Left renal pelvis (tissue), 4 donors: ENCODE data around the gene NXNL2. TPM values are rescaled to one million over a fixed set of nuclear protein-coding genes. Genes with fewer than 3 reads are reported as not detected.

ENCODE experiments used
- DNase-seq, 4 donors: peaks; one replicate each; pipeline ENCODE4 v3.0.0-alpha.2; 2013; ENCODE audit warnings: low read depth in 4 of 4, low spot score in 3 of 4
- polyA plus RNA-seq, 4 donors: library from polyadenylated mRNA; unstranded; fragments of 120-200 nt; gene quantifications; one replicate each; pipeline ENCODE4 v1.2.1, GENCODE V29; 2013; ENCODE audit not compliant: insufficient read length in 4 of 4

NXNL2 gene
- polyA plus RNA-seq, 4 donors, result 1.5 to 4.2 (median 3.0) TPM

DNA sequence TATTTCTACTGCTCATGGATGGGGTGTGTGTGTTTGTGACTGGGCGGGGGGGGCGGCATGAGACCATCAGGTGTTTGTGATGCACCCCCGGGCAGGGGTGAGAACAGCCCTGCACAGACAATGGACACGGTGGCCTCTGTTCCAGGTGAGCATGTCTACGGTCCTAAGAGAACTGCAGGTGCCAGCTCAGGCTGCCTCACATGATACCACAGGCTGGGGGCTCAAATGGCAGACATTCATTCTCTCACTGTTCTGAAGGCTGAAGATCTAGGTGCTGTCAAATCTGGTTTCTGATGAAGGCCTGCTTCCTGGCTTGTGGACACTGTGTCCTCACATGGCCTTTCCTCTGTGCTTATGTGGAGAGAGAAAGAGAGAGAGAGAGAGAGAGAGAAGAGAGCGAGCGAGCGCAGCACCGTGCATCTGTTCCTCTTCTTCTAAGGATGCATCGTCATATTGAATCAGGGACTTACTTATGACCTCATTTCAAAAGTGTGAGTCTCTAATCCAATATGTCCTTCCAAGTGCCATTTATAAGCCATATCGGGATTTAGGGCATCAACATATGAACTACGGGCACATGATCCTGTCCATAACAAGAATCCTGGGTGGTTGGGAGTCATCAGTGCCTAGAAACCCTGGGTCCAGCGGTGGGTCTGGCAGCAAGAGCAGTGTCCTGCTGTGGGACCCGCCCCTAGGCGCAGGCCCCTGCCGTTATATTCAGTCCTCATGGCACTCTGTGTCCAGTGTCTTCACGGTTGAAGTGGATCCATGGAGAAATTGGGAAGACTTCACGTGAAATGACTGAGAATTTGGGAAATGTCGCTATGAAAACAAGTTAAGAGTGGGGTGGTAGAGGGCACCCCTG, 42.5 kb downstream of the NXNL2 start:
- no peak for DNase-seq

DNA sequence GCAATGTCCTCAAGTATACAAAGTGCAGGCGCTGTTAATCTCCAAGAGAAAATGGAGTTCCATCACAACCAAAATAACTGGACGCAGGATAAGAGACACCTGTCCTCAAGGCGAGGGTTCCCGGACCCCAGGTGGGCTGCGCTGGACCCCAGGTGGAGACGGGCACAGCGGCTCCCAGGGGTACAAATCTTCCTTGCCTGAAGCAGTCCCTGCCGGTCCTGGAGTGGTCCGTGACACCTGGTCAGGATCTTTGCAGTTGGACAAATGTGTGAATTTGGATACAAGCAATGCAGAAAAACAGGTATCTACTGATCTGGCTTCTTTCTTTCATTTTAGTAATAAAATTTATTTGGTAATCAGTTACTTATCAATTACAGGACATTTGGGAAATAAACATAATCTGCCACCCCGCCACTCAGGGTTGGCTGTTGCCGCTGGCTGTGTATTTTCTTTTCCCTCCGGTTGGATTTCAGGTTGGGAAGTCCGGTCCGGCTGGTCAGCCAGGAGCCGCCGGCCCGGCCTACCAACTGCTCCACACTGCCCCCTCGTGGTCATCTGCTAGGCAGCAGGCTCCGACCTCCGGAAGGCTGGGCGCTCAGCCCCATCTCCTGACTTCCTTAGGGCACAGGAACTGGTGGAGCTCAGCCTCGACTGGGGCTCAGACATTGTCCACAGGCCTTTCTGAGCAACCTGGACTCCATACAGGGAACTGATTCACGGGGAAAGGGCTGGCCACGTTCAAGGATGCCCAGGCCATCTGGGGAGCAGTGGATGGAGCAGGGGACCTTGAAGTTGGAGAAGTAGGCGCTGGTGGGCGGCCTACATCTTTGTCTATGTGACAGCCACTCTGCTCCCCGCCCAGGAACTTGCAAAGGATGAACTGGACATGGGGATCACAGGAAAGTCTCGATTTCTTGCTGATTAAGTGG, 43.4 kb downstream of the NXNL2 start:
- DNase-seq, result peak; percentile 52 to 55 (median 54)

DNA sequence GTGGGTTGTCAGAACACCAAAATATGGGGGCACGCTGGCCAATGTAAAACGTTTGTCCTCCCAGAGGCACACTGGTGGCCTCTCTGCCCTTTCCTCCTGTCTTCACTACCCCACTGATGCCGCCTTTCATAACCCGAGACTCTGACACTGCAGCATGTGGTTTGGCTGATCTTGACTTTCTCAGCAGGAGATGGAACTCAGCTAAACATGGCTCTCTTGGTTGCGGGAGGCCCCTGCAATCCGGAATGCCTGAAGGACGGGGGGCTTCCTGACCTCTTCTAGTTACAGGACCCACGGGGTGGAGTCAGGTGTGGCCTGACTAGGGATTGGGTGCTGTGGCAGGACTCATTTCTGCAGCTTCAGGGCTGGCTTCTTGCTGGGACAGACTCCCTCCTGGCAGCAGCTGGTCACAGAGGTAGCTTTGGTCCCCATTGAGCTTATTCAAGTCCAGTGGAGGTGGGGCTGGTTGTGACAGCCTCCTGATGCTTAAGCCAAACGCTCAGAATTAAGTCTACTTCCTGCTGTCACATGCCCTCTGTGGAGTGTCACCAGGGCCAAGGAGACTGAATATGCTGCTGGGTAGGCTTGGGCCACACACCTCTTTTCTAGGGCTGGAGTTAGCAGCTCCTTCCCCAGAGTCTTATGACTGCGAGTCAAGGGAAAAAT, 44.2 kb downstream of the NXNL2 start:
- no peak for DNase-seq

DNA sequence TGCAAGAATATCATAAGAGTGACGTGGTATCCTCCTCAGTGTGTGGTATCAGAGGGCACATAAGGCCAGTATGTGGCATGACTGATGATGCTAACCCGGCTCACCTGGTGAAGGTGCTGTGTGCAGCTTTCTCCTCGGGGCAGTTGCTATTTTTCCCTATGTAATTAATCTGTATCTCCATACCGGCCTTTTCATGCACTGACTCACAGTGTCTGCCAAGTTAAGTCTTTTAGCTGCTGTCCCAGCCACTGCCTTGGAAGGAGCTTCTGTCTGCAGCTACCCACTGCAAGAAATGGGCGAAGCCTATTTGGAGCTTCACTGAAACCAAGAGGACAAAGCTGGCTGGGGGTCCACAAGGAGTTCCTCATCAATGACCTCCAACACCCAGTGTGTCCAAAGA, 46.0 kb downstream of the NXNL2 start:
- no peak for DNase-seq

DNA sequence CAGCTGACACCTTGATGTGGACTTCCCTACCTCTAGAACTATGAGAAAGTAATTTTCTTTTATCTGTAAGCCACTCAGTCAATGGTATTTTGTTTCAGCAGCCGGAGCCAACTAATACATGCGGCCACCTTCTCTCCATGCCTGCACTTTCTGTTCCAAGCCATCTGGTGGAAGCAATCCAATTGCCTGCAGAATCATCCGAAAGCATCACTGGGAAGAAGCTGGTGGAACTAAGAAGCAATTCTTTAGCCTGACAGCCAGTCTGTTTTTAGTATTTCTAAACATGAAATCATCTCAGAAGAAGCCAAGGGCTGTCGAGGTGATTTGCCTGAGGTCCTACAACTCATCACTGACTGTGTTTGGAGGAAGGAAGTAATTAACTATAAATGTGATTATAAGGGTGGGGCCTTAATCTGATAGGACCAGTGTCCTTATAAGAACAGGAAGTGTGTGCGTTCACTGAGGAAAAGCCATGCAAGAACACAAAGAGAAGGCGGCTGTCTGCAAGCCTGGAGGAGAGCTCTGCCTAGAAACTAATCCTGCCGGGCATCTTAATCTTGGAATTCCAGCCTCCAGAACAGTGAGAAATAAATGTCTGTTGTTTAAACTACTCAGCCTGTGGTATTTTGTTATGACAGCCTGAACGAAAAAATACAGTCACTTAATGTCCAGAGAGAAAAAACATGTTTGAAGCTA, 49.1 kb downstream of the NXNL2 start:
- no peak for DNase-seq

DNA sequence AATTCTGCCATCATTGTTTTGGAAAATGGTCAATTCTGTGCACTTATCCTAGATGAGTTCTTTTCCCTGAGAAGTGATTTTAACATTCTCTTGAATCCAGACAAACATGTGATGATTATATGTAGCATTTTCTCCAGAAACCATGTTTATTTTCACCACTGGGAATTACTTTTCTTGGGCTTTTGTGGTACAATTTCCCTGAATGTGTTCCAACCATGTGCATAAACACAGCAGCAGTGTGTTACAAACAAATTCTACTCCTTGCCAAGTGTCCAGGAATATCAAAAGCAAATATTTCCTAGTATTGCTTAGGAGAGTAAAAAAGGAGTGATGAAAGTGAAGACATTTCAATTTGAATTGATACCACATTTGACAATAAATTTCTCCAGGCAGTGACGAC, 50.4 kb downstream of the NXNL2 start:
- no peak for DNase-seq

DNA sequence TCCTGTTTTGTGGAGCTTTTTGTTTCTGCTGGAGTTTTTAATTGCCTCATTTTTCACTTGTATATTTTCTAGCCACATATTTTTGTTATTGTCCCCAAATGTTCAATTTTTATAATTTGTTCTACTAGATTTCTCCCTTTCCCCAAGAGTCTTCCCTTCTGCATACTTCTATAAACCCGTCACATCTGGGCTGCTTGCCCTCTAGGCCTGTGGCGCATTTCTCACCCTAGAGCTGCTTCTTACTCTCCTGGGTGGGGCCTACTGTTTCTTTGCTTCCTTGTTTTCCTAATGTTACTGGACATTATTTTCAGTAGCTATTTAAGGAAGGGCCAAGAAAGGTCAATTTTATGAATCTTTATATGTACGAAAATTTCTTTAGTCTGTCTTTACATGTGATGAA, 51.5 kb downstream of the NXNL2 start:
- DNase-seq, result no peak

DNA sequence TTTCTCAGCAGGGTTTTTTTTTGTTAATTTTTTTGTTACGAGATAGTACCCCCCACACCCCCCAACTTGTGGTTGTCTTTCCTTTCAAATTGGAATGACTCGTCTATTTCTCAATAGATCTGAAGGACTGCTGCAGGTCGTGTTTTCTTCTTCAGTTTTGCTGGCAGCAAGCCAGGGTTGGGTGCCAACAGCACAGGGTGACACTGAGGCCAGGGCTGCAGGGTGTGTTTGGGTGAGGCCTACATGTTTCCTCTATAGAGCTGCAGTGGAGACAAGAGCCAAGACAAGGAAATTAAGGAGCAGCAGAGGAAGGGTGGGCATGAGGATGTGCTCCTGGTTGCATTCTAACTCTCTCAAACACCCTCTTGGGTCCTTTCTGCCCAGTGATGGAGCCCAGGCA, 52.2 kb downstream of the NXNL2 start:
- no peak for DNase-seq

DNA sequence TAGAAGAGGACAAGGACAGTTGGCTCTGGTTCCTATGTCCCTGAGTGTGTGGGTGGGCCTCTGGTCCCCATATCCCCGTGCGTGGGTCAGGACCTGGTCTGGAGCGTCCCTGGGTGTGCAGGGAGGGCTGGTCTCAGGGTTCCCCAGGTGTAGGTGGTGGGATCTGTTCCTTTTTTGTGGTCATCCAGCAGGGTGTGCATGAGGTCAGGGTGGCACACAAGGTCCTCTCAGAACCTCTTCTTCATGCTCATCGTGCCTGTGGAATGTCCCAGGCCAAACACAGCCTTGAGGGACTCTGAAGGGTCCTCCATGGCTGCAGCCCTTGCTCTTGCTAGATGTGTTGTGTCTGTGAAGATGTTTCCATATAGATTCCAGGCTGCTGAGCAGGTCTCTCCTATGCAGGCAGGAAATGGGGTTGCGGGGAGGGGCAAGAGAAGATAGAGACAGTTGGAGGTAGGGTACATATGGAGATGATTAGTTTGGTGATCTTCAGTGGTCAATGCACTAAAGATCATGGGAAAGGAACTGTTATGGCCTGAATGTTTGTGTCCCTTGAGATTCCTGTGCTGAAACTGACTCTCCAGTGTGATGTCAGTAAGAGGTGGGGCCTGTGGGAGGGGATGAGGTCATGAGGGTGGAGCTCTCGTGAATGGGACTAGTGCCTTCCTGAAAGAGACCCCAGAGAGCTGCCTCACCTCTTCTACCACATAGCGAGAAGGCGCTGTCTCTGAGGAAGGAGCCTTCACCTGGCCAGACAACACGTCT, 53.1 kb downstream of the NXNL2 start:
- no peak for DNase-seq

DNA sequence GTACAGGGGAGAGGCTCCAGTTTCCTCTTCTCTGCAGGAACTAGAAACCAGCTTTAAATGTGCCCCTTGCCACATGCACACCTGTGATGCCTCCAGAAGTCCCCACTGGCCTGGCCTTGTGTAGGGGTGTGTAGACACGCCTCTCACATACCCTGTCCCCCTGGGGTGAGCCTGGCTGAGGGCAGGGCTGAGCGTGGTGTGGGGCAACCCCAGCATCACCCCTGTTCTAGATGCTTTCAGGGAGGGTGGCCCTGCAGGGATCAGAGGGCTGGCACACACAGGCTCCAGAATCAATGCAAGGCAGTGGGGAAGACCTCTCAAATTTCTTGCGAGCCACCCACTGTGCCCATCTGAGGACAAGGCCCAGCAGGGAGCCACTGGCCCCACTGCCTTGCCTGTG, 54.7 kb downstream of the NXNL2 start:
- DNase-seq, result no peak

DNA sequence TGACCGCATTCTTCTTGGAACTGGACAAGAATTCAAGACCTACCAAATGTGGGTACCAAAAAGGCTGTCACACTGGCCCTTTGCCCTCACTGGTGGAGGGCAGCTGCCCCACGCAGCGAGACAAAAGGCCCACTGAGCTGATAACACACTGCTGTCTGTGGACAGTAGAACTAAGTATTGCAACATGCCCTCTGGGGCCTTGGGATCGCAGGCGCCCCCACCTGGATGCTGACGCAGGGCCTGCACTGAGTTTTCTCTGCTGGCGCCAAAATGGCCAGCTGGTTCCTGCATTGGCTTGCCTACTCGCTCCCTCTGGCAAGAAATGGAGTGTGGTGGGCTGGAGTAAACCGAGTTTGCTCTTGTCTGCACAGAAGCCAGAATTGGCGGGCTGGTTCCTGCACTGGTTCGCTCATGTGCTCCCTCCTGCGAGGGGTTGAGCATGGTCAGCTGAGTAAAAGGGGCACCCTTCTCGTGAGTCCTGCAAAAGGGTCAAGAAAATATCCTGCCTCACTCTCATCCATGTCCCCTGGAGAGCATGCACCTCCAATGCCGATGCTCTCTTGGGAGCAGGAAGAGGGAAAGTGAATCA, 55.7 kb downstream of the NXNL2 start:
- no peak for DNase-seq

DNA sequence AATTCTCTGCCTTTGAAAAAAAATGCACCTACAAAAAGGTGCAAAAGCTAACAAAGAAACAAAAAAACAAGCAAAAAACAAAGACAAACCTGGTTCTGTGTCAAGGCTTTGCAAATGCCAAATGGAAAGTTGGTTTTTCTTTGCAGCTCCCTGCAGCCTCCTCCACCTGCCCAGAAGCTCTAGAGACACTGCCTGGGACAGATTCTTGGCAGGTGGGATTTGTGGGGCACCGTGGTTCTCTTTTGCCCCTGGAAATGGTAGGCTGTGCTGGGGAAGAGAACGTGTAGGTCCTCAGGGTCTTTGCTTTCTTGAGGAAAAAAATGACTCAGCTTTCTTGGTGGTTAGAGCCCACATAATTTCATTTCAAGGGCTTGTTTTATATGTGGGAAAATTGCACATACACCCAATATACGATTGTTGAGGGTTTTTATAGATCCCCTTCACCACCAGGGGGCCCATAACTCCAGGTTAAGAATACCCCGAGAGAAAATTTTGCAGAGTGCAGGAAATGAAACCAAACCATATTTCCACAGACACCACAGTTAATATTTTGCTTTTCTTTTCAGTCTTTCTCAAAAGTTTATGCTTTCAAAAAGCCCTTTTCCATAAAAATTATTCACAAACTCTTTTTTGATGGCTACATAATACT, 58.7 kb downstream of the NXNL2 start:
- no peak for DNase-seq

Other genes starting within 250 kb of the NXNL2 start
- 100 to 1,000 TPM; 163 to 196 (median 185) TPM for gene SPIN1, start 146.7 kb upstream of the NXNL2 start, polyA plus RNA-seq